Keratinocyte (primary cell): ENCODE data around the gene CLHC1.

Experiments
- EZH2 ChIP-seq: IDR thresholded peaks from one replicate; pipeline ENCODE4 v1.6.1; 2012; ENCODE audit warnings: inconsistent platforms, mild to moderate bottlenecking, low read length, moderate library complexity
- TF ChIP-seq, protein P1 (sequence below), 3 experiments: IDR thresholded peaks in 1 of 3; conservative IDR thresholded peaks in 1 of 3; optimal IDR thresholded peaks in 1 of 3; 2 replicates in 2 of 3; 3 replicates in 1 of 3; pipeline versions ENCODE3 to v1.5.1; 2011; ENCODE audit warnings: low read length in 3 of 3, mild to moderate bottlenecking in 3 of 3, moderate library complexity in 2 of 3, control low read depth in 1 of 3, inconsistent platforms in 1 of 3; ENCODE audit not compliant: insufficient read depth in 2 of 3; ENCODE audit errors: extremely low read depth in 1 of 3

GRCh38 chr2:55231546-55232083, 478 bp downstream of the CLHC1 start:
- TF ChIP-seq, protein P1, sequence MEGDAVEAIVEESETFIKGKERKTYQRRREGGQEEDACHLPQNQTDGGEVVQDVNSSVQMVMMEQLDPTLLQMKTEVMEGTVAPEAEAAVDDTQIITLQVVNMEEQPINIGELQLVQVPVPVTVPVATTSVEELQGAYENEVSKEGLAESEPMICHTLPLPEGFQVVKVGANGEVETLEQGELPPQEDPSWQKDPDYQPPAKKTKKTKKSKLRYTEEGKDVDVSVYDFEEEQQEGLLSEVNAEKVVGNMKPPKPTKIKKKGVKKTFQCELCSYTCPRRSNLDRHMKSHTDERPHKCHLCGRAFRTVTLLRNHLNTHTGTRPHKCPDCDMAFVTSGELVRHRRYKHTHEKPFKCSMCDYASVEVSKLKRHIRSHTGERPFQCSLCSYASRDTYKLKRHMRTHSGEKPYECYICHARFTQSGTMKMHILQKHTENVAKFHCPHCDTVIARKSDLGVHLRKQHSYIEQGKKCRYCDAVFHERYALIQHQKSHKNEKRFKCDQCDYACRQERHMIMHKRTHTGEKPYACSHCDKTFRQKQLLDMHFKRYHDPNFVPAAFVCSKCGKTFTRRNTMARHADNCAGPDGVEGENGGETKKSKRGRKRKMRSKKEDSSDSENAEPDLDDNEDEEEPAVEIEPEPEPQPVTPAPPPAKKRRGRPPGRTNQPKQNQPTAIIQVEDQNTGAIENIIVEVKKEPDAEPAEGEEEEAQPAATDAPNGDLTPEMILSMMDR (optimal IDR thresholded peaks at IDR 0.05 in 1 of 3, IDR thresholded peaks at IDR 0.05 in 1 of 3, conservative IDR thresholded peaks at IDR 0.05 in 1 of 3; ENCODE audit: extremely low read depth in 1 of 3, insufficient read depth in 2 of 3, low read length in 3 of 3), result no peak
- no peak for TF ChIP-seq EZH2
